HG03439 (cell line): ENCODE data around the gene CORO6.

Experiments used
- ATAC-seq: cut with Tn5 transposase; IDR thresholded peaks from one replicate; pipeline ENCODE4 v1.9.1; 2021; ENCODE audit warnings: mild to moderate bottlenecking, moderate library complexity; ENCODE audit not compliant: unreplicated experiment

CORO6 gene

GRCh38 chr17:29633886-29634285 lies 11.2 kb upstream of the CORO6 start:
- ATAC-seq, result no peak

GRCh38 chr17:29630630-29631193 lies 8.0 kb upstream of the CORO6 start:
- no peak for ATAC-seq

DNA sequence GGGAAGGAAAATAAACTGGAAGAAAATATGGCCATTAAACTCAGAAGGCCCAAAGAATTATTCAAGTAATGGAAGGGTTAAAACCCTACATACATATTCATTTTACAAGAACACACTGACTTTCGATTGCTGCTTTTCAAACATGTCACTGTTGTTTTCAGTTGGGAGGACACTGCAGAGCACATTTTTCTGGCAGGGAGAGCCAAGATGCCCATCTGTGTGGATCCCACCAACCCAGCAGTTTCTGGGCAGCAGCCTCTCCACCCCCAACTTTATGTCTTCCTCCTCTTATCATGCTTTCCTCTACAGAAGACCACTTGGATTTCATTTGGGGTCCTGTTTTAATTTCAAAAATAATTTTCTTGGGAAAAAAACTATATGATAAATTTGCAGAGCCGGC lies 7.1 kb upstream of the CORO6 start:
- ATAC-seq, result no peak

GRCh38 chr17:29628644-29629043 lies 5.9 kb upstream of the CORO6 start:
- ATAC-seq, result no peak

GRCh38 chr17:29627951-29628350 lies 5.2 kb upstream of the CORO6 start:
- no peak for ATAC-seq

GRCh38 chr17:29625037-29625750 lies 2.5 kb upstream of the CORO6 start:
- ATAC-seq, result no peak

DNA sequence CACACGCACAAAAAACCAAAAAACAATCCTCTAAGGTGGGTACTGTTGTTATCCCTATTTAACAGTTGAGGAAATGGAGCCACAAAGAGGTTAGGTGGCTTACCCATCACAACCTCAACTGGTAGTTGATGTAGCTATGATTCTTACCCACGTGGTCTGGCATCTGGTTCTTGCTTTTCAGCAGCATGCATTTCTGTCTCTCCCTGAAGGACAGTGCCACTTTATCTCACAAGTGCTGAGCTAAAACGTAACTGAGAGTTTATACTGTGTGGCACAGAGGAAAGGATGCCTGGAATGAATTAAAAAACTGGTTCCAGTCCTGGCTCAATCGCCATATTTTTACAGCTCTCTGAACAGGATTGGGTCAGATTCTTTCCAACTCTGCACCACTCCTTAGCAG lies 1.9 kb upstream of the CORO6 start:
- ATAC-seq, result no peak

- no peak for ATAC-seq
These were observed 553 bp upstream of the CORO6 start for GRCh38 chr17:29623283-29623647.

- ATAC-seq, result no peak
These were observed 939 bp downstream of the CORO6 start for GRCh38 chr17:29621751-29622194.

GRCh38 chr17:29620779-29621500 lies 1.8 kb downstream of the CORO6 start:
- no peak for ATAC-seq

DNA sequence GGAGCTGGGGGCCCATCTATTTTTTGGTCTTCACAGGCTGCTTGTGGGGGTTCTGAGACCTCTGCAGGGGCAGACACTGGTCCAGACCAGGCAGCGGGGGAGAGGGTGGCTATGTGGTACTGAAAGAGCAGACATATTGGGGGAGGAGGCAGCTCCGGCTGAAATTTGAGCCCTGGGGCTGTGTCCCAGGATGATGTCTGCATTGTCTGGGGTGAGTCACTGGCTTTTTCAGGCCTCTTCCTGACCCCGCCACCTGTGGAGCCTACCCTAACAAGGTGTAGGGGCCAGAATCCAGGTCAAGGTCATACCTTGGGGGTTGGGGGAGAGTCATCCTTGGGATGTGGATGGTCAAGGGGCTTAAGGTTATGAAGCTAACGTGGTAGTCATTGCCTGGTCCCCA lies 2.4 kb downstream of the CORO6 start:
- ATAC-seq, result no peak

- no peak for ATAC-seq
These were observed 3.5 kb downstream of the CORO6 start for GRCh38 chr17:29619251-29619650.

DNA sequence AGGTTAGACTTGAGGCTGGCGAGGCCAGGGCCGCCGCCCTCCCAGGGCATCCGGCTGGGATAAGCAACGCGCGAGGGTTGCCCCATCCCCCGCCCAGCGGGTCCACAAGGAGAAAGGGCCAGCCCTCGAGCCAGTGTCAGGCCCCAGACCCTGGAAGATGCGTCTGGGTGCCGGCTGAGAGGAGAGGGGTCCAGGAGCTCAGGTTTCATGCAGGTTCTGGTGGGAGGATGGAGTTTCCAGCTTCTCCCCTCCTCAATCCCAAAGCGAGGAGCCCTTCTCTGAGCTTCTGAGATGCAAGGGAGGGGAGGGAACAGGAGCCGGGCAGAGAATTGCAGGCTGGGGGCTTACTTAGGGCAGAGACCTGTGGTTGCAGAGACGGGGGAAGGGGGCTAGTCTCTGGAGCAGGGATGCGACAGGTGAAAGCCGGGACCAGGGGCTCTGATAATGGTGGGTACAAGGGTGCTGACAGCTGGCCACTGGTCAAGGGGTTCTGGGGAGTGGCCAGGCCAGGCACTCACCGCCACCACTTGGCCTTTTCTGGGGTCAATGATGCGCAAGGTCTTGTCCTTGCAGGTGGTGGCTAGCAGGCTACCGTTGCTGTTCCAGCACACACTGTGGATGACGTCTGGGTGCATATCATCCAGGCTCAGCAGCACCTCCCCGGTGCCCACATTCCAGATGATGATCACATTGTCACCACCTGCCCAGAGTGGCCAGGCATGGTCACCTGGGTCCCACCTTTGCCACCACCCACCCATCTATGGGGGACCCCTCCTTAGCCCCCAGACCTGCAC lies 4.2 kb downstream of the CORO6 start:
- ATAC-seq, result no peak

GRCh38 chr17:29617481-29618271 lies 5.0 kb downstream of the CORO6 start:
- peak; percentile 4 for ATAC-seq

GRCh38 chr17:29617125-29617480 lies 5.6 kb downstream of the CORO6 start:
- peak; percentile 45 for ATAC-seq

DNA sequence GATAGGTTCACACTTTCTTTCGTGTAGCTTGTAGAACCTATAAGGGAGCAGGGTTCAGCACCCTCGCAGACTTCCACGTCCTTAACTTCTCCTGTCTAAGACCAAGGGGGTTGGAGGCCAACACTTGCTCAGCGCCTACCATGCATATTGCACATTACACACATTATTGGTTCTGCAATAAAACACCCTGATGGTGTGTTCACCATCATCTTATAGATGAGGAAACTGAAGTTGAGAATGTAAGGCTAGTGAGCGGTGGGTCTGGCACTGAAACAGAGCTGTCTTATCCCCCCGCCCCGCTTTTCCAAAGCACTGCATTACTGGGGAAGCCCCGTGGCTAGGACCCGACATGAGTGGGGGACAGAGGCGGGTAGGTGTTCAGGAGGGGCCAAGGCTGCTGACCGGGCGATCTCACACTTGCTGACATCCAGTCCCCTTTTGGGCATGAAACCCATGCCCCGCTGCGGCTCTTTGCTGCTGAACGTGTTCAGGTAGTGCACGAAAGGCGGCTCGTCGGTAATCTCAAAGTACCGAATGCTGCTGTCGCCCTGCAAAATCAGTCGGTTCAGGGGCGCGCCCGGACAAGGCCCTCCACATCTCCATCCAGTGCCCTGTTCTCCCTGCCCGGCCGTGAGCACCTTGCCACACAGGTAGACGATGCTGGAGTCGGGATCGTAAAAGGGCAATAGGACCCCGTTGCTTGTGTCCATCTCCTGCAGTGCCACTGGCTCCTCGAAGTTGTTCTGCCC lies 6.2 kb downstream of the CORO6 start:
- ATAC-seq, result no peak

GRCh38 chr17:29615492-29616299 lies 7.0 kb downstream of the CORO6 start:
- no peak for ATAC-seq

GRCh38 chr17:29615048-29615385 lies 7.7 kb downstream of the CORO6 start:
- no peak for ATAC-seq

DNA sequence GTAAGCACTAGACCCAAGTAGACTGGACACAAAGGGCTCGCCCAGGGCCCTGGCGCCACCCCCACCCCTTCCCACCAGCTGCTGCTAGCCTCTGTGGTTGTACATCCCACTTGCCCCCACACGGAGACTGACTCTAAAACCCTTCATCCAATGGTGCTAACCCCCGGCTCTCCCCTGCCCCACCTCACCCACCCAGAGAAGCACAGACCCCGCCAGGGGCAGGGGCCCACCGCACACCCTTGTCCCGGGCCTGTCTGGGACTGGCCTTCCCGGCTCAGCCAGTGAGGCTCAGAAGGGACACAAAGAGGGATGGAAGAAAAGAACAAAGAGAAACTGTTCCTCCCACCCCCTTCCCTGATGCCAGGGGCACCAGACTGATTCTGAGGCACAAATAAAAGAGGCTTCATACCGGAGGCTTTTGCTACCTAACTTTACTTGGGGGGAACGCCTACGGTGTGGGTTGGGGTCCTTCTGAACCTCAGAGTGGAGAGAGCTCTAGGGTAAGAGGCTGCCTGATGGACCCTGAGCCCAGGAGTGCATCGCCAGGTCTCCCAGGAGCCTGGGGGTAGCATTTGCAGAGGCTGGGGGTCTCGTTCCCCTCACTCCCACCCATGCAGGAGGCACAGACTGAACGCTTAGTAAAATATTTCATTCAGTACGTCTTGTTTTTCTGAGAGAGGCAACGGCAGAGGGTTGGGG lies 8.2 kb downstream of the CORO6 start:
- ATAC-seq, result no peak
